Activated CD4-positive, alpha-beta memory T cell treated with anti-CD3 and anti-CD28 coated beads for 36 hours (primary cell): ENCODE data around the gene MRPS27. TPM values are rescaled to one million over a fixed set of nuclear protein-coding genes. Genes with fewer than 3 reads are reported as not detected.
"Not testable (repeated sequence)": the region's sequence is repeated elsewhere in the genome, so short reads cannot be mapped to it uniquely, and the experiment has no call there.

ENCODE experiments used
- CTCF ChIA-PET: fragments of 350-600 bp; sonication (Branson Sonifier 250); formaldehyde crosslinking; loops from one replicate; lab custom pipeline; 2021; ENCODE audit warnings: antibody characterized with exemption, inconsistent platforms; lab: Charles Lee
- POLR2A ChIA-PET: fragments of 350-600 bp; sonication (Branson Sonifier 250); formaldehyde crosslinking; loops from one replicate; lab custom pipeline; 2021; ENCODE audit warnings: antibody characterized with exemption; lab: Charles Lee
- DNase-seq: peaks from one replicate; pipeline ENCODE4 v3.0.0-alpha.2; 2020
- H3K27ac Mint-ChIP-seq: one replicate; pipeline ENCODE4 v1.8.0; 2021; ENCODE audit warnings: mixed read lengths
- H3K27me3 Mint-ChIP-seq: one replicate; pipeline ENCODE4 v1.8.0; 2021; ENCODE audit warnings: mixed read lengths
- H3K36me3 Mint-ChIP-seq: one replicate; pipeline ENCODE4 v1.8.0; 2021; ENCODE audit warnings: mixed read lengths
- H3K4me1 Mint-ChIP-seq: one replicate; pipeline ENCODE4 v1.8.0; 2021; ENCODE audit warnings: low read depth, mixed read lengths
- H3K4me3 Mint-ChIP-seq: one replicate; pipeline ENCODE4 v1.8.0; 2021; ENCODE audit warnings: mild to moderate bottlenecking, mixed read lengths
- H3K9me3 Mint-ChIP-seq: one replicate; pipeline ENCODE4 v1.8.0; 2021; ENCODE audit warnings: mixed read lengths
- intact Hi-C: fragments of 100-400 bp; cut with micrococcal nuclease; formaldehyde crosslinking; loops from one replicate; pipeline ENCODE4 v1.15.1; 2023
- total RNA-seq, 2 experiments: library from RNA; stranded (reverse); gene quantifications; one replicate each; pipeline ENCODE4 v1.2.3, GENCODE V29; 2021

MRPS27 gene
- total RNA-seq, 2 experiments from 2014 or later, result 85.9 to 91.4 TPM

DNA sequence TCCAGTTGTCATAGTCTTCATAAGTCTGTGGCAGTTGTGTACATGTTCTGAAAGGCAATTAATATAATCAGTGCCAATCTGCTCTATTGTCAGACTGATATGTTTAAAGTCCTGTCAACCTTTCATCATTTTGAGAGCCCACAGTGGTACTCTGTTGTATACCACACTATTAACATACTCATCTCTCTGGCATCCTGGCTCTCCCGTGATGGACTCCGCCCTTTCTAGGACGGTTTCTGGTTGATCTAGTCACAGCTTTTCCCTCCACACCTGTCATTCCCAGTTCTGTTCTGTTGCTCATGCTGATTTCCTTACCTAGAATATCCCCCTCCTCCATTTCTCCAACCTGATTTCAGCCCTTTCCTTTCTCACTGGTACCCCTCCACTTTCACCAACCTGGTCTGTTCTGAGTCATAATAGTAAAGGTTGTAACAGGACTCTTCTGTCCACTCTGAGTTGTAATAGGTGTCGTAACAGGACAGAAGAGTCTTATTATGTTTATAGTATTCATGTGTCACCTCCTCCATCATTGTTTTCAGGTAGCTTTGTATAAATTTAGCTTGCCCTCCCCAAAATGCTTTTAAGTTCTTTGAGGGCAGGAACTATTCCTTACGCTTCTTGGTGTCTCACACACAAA, 4.3 kb upstream of the MRPS27 start:
- CTCF ChIA-PET, result no interaction called here
- peaks cover 16% of the 10 kb centered on the region for H3K4me1 Mint-ChIP-seq

DNA sequence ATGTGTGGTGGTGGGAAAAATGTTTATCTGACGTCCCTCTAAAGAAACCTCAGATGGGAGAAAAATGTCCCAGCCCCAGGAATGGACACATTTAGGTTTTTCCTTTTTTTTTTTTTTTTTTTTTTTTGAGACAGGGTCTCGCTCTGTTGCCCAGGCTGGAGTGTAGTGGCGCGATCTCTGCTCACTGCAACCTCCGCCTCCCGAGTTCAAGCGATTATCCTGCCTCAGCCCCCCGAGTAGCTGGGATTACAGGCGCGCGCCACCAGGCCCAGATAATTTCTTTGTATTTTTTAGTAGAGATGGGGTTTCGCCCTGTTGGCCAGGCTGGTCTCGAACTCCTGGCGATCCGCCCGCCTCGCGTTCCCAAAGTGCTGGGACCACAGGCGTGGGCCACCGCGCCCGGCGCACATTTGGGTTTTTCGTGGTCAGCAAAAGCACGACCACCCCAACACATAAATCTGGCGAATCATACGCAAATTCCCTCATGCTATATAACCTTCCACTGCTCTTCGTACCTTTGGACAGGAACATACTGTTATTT, 535 bp downstream of the MRPS27 start:
- CTCF ChIA-PET, result interaction anchor here (0.6 to 4.2 kb wide), 5 partner anchors 11 to 537 kb away, joined by 3 to 27 read pairs (median 3); no protein-coding TSS in a partner anchor
- H3K36me3 Mint-ChIP-seq, result peaks cover 32% of the 10 kb centered on the region
- POLR2A ChIA-PET, result interaction anchor here (0.6 to 2.5 kb wide), 7 partner anchors 12 to 529 kb away, joined by 3 to 31 read pairs (median 5); partner anchors contain the start of gene TNPO1
- DNase-seq, result peak; percentile 38
- intact Hi-C loops, H3K27me3 Mint-ChIP-seq, H3K9me3 Mint-ChIP-seq: not testable (repeated sequence)
- peaks cover 37% of the 10 kb centered on the region for H3K4me1 Mint-ChIP-seq
- H3K27ac Mint-ChIP-seq, result peak overlapping the region; percentile 79
- H3K4me3 Mint-ChIP-seq, result peak overlapping the region; percentile 91

More for the DNA sequence above, 4.3 kb upstream of the MRPS27 start:
- POLR2A ChIA-PET, result no interaction called here
- no peak overlapping the region for H3K27ac Mint-ChIP-seq
- no peak overlapping the region for H3K4me3 Mint-ChIP-seq
- DNase-seq, result no peak
- no peaks in the 10 kb centered on the region for H3K27me3 Mint-ChIP-seq
- H3K9me3 Mint-ChIP-seq, result no peaks in the 10 kb centered on the region
- H3K36me3 Mint-ChIP-seq, result peaks cover 46% of the 10 kb centered on the region
- intact Hi-C loops, result no loop called here

DNA sequence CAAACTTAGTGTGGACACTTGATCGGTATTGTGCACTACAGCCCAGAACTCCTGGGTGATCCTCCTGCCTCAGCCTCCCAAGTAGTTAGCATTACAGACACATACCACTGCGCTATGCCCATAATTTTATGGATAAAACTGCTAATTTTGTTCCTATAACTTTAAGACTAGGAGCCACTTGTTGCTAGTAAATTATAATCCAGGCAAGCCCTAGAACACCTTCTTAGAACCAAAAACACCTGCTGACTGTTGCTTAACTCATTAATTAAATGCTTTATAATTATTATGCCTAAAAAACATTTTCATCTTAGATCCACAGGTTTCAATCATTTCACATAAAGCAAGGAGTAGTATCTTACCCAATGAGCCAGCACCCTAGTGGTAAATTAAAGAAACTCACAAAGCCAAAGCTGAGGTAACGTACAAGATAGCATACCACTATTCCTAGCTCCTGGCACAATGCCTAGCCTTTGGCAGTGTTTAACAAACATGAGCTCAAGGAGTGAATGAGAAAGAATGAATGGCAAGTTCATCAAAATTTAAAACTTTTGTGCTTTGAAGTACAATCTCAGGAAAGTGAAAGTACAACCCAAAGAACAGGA, 5.4 kb downstream of the MRPS27 start:
- H3K27ac Mint-ChIP-seq, result no peak overlapping the region
- H3K36me3 Mint-ChIP-seq, result peaks cover 28% of the 10 kb centered on the region
- H3K9me3 Mint-ChIP-seq, result no peaks in the 10 kb centered on the region
- H3K4me3 Mint-ChIP-seq, result no peak overlapping the region
- POLR2A ChIA-PET, result no interaction called here
- no peak for DNase-seq
- CTCF ChIA-PET, result interaction anchor here (0.6 kb wide), 1 partner anchor 296 kb away, joined by 3 read pairs; no protein-coding TSS in a partner anchor
- intact Hi-C loops, result no loop called here
- H3K4me1 Mint-ChIP-seq, result peaks cover 29% of the 10 kb centered on the region
- H3K27me3 Mint-ChIP-seq, result no peaks in the 10 kb centered on the region

DNA sequence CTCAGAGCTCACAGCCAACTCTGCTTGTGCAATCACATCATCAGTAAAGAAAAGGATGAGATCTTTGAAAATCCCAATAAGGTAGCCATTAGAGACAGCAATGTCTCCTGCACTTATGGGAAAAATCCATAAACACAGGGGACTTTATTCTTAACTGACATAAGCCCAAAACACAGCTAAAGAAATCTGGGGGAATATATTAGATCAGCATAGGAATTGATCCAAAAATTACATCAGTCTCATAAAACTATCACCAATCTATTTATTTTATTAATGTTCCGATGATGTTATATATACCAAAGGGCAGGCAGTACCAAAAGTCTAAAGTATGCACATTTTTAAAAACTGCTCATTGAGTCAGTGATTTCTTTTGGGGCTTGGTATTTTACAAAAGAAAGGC, 6.9 kb downstream of the MRPS27 start:
- Mint-ChIP-seq H3K36me3 (peaks cover 36% of the 10 kb centered on the region), H3K4me1 (peaks cover 27% of the 10 kb centered on the region), H3K4me3 (no peak overlapping the region), H3K9me3 (no peaks in the 10 kb centered on the region), H3K27me3 (no peaks in the 10 kb centered on the region), H3K27ac (no peak overlapping the region)
- ChIA-PET CTCF (no interaction called here), POLR2A (no interaction called here)
- intact Hi-C loops, result no loop called here
- no peak for DNase-seq

DNA sequence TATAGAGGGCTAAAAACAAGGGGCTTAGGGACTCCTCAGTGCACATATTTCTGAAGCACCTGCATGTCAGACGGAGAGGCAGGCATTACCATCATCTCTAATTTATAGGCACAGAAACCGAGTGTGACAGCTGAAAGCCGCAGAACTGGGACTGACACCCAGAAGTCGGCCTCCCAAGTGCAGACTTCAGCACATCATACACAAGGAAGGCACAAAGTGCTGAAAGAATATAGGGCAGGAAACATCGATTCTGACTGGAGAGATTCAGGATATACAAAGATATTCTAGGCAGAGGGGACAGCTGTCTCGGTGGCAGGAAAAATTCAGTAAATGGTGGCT, 11.2 kb downstream of the MRPS27 start:
- no peaks in the 10 kb centered on the region for H3K27me3 Mint-ChIP-seq
- H3K36me3 Mint-ChIP-seq, result peaks cover 27% of the 10 kb centered on the region
- ChIA-PET POLR2A (interaction anchor here (1.4 to 2.5 kb wide), 3 partner anchors 9 to 75 kb away, joined by 4 to 31 read pairs (median 5); partner anchors contain the start of genes MRPS27 and PTCD2), CTCF (interaction anchor here (0.6 to 2.5 kb wide), 12 partner anchors 11 to 526 kb away, joined by 3 to 27 read pairs (median 6); partner anchors contain the start of genes MRPS27 and PTCD2)
- H3K27ac Mint-ChIP-seq, result peak overlapping the region; percentile 87
- peak overlapping the region; percentile 89 for H3K4me3 Mint-ChIP-seq
- no peak for DNase-seq
- no peaks in the 10 kb centered on the region for H3K9me3 Mint-ChIP-seq
- intact Hi-C loops, result loop anchor here (1.0 to 10.0 kb wide), 6 partner anchors 11 to 704 kb away; partner anchors contain the start of genes MRPS27 and PTCD2
- peaks cover 23% of the 10 kb centered on the region for H3K4me1 Mint-ChIP-seq

DNA sequence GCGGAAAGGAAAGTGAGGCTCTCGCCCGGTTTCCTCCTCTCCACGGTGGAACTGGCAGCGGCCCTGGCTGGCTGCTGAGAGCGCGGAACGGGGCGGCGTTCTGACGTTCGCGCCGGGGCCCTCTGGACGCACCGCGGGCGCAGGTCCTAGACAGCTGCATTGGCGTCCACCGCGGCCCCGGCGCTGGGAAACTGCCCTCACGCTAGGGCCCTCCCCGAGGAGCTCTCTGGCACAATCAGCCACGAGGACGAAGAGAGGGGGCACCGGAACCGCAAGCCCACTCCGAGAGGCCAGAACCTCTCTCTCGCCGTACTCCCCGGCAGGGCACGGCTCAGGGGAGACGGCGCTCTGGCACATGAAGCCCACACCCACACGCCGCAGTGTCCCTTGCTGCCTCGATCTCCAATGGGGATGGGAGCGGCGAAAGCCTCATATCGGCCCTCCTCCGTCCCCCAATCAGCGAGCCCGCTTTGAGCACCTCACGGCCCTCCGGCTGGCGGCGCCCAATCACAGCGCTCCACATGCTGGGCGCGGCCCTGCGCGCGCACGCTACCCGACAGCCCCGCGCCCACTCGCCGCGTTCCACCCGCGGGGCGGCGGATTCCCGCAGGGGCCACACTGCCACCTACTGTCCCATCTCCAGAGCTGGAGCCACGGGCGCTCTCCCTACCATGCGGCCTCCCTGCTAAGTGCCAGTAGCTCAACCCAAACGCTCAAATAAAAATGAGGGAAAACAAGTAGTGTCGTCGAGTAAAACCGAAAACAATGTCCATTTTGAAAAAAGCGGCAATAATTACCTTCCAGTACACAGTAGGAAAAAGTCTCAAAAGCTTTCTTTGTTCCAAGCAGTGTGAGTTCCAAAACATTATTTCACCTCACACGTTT, 11.8 kb downstream of the MRPS27 start:
- Mint-ChIP-seq H3K9me3 (no peaks in the 10 kb centered on the region), H3K27ac (peak overlapping the region; percentile 87), H3K4me3 (peak overlapping the region; percentile 89), H3K4me1 (peaks cover 23% of the 10 kb centered on the region), H3K27me3 (no peaks in the 10 kb centered on the region), H3K36me3 (peaks cover 23% of the 10 kb centered on the region)
- peak; percentile 97 for DNase-seq
- intact Hi-C loops, result loop anchor here (1.0 to 10.0 kb wide), 6 partner anchors 12 to 703 kb away; partner anchors contain the start of genes MRPS27 and PTCD2
- CTCF ChIA-PET, result interaction anchor here (0.6 to 2.5 kb wide), 15 partner anchors 12 to 525 kb away, joined by 3 to 27 read pairs (median 5); partner anchors contain the start of genes MRPS27 and PTCD2
- POLR2A ChIA-PET, result interaction anchor here (1.4 to 2.5 kb wide), 3 partner anchors 10 to 74 kb away, joined by 4 to 31 read pairs (median 5); partner anchors contain the start of genes MRPS27 and PTCD2

DNA sequence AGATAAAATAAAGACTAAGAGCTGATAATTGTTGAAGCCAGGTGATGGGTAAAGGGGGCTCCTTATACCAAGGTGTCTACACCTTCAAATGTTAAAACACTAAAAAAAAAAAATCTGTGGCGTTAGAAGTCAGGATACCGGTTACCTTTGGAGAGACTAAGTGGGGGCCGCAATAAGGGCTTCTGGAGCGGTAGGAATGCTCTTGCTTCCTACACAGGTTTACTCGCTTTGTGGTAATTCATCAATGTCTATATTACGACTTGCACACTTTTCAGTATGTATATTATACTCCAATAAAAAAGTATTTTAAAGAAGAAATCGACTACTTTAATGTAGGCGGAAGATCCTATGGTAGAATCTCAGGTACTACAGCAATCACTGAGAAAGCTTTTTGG, 12.5 kb downstream of the MRPS27 start:
- no peaks in the 10 kb centered on the region for H3K27me3 Mint-ChIP-seq
- H3K27ac Mint-ChIP-seq, result peak overlapping the region; percentile 87
- ChIA-PET POLR2A (interaction anchor here (1.4 to 2.5 kb wide), 3 partner anchors 10 to 73 kb away, joined by 4 to 31 read pairs (median 5); partner anchors contain the start of genes MRPS27 and PTCD2), CTCF (interaction anchor here (1.0 to 2.5 kb wide), 7 partner anchors 11 to 525 kb away, joined by 4 to 27 read pairs (median 6); partner anchors contain the start of genes MRPS27 and PTCD2)
- intact Hi-C loops, result loop anchor here (5.0 to 10.0 kb wide), 2 partner anchors 525 to 703 kb away; no protein-coding TSS in a partner anchor
- DNase-seq, result no peak
- H3K36me3 Mint-ChIP-seq, result peaks cover 21% of the 10 kb centered on the region
- peaks cover 23% of the 10 kb centered on the region for H3K4me1 Mint-ChIP-seq
- H3K4me3 Mint-ChIP-seq, result peak overlapping the region; percentile 89
- no peaks in the 10 kb centered on the region for H3K9me3 Mint-ChIP-seq

DNA sequence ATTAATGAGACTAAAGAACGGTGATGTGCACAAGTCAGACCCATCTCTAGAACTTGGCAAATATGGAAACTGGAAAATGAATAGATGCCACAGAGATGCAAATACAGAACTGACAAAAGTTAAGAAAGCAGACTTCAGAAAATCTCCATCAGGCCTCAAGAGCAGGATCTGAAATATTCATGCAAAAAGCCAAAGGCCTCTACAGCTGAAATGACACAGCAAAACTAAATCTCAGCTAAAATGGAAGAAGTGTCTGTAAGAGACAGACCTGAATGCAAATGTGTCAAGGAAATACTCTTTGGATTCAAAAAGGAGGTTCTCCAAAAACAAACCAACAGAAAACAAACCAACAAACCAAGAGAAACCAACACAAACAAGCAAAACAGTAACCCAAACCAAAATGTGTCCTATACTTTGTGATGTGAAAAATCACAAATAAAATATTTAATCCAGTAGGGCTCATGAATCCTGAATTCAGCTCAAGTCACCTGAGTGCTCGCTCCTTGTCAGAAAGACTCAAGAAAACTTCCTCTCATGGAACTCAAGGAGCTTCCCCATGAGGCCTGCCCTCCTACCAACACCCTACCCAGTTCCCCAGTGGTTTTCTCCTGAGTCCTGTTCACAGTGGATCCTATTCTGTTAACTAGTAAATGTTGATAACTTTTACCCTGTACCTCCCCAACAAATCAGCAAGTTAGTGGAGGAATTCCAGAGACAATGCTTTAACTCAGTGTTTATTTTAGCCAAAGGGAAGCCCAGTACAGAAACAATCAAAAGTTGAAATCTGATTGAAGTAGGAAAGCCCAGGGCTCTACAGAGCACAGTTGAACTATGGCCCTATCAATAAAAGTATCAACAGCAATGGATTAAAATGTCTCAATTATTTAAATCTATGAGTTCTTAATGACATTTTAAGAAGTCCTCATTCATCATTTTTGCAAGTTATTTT, 14.6 kb downstream of the MRPS27 start:
- Mint-ChIP-seq H3K4me3 (no peak overlapping the region), H3K9me3 (no peaks in the 10 kb centered on the region), H3K27me3 (no peaks in the 10 kb centered on the region), H3K36me3 (peaks cover 20% of the 10 kb centered on the region), H3K27ac (no peak overlapping the region), H3K4me1 (peaks cover 27% of the 10 kb centered on the region)
- CTCF ChIA-PET, result no interaction called here
- no peak for DNase-seq
- intact Hi-C loops, result loop anchor here (5.0 to 10.0 kb wide), 2 partner anchors 523 to 701 kb away; no protein-coding TSS in a partner anchor
- POLR2A ChIA-PET, result interaction anchor here (1.2 kb wide), 1 partner anchor 15 kb away, joined by 4 read pairs; the partner anchor contains the start of genes MRPS27 and PTCD2

DNA sequence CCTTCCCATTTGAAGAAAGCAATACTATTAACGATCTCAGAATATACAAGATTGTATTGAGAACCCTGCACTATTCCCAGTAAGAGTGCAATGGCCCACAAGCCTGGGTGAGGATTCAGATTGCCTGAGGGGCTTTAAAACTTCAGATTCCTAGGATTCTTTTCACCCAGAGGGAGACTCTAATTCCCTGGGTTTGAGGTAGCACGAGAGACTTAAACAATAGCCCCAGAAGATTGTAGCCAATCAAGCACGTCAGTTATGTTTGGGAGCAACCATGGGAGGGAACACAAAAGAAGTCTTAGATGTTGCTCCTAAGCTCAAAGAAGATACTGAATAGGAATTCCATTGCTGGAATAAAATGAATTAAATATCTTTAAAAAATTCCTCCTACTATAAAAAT, 17.9 kb downstream of the MRPS27 start:
- H3K9me3 Mint-ChIP-seq, result no peaks in the 10 kb centered on the region
- POLR2A ChIA-PET, result no interaction called here
- CTCF ChIA-PET, result interaction anchor here (0.9 kb wide), 1 partner anchor 33 kb away, joined by 4 read pairs; no protein-coding TSS in a partner anchor
- no peak overlapping the region for H3K4me3 Mint-ChIP-seq
- no peak overlapping the region for H3K27ac Mint-ChIP-seq
- DNase-seq, result no peak
- intact Hi-C loops, result loop anchor here (10.0 kb wide), 1 partner anchor 697 kb away; no protein-coding TSS in a partner anchor
- peaks cover 30% of the 10 kb centered on the region for H3K4me1 Mint-ChIP-seq
- peaks cover 18% of the 10 kb centered on the region for H3K36me3 Mint-ChIP-seq
- H3K27me3 Mint-ChIP-seq, result no peaks in the 10 kb centered on the region

DNA sequence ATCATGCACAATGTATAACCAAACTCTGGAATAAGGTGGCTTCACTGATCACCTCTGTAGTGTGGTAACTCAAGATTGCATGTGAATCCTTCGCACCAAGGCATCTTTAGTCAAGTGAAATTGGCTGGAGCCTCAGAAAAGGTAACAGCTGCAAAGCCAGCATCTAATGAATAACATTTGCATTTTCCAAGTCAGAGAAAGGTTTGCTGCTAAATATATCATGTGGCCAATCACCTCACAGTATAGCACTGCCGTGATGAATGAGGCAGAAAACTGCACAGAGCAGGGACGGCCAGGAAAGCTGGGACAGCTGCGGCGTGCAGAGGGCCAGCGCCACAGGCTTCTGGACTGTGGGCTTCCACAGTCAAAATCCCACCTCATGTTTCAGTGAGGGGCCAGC, 18.5 kb downstream of the MRPS27 start:
- H3K27me3 Mint-ChIP-seq, result no peaks in the 10 kb centered on the region
- peaks cover 18% of the 10 kb centered on the region for H3K36me3 Mint-ChIP-seq

More for the DNA sequence above, 18.5 kb downstream of the MRPS27 start:
- H3K4me1 Mint-ChIP-seq, result peaks cover 30% of the 10 kb centered on the region
- intact Hi-C loops, result loop anchor here (10.0 kb wide), 1 partner anchor 697 kb away; no protein-coding TSS in a partner anchor
- no peaks in the 10 kb centered on the region for H3K9me3 Mint-ChIP-seq
- no peak overlapping the region for H3K4me3 Mint-ChIP-seq
- no peak for DNase-seq
- ChIA-PET CTCF (interaction anchor here (0.6 kb wide), 1 partner anchor 157 kb away, joined by 3 read pairs; no protein-coding TSS in a partner anchor), POLR2A (no interaction called here)
- H3K27ac Mint-ChIP-seq, result no peak overlapping the region
